ELF-1 (cell line): ENCODE results near the gene RSRP1.

Experiments
- DNase-seq: peaks from one replicate; pipeline ENCODE4 v3.0.0-alpha.2; 2016; ENCODE audit warnings: low read depth, low spot score

RSRP1 gene

DNA sequence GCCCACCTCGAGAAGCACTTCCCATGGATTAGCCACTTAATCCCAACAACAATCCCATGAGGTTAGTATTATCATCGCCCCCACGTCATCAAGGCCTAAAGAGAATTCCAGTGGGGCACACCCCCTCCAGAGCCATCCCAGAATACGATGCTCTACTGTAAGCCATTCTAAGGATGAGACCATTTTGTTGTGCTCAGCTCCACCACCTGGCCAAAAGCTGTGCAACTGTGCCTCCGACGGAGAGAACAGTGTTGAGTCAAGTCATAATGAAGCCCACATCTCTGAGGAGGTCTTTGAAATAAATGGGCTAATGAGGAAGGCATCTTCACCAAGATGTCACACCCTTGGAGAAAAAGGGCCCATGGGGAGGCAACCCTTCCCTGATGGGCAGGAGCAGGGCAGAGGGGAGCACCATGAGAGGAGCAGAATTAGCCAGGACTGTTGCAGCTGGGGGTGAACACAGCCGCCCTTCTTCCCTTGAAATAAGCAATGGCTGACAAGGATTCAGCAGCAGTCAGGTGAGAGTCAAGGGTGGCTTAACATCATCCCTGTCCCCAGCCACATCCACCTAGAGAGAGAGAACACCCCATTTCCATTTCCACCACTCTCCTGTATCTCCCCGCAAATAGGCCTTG is 29.5 kb downstream of the RSRP1 start:
- DNase-seq: no peak

DNA sequence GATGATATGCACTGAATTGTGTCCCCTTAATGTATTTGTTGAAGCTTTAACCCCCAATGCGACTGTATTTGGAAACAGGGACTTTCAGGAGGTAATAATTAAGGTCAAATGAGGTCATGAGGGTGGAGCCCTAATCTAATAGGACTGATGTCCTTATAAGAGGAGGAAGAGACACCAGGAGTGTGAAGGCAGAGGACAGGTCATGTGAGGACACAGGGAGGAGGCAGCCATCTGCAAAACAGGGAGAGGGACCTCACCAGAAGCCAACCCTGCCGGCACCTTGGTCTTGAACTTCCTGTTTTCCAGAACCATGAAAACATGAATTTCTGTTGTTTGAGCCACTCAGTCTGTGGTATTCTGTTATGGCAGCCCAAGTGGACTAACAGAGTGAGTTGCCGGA is 30.2 kb downstream of the RSRP1 start:
- no peak for DNase-seq

DNA sequence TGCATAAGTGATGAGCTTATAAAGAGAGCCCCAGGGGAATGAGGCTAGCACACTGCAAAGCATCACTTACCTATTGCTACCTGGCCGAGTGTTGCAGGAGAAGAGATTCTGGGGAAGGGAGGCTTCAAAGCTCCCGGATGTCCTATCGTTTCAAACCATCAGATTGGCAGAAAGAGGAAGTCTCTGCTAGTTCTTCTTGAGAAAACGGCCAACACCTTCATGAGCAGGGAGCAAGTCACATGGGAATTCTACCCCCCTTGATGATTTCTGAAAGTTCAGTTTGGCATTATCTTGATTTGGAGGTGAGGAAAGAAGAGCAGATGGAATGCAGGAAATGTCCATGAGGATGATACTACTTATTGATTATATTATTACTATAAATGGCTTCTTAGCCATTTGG is 31.1 kb downstream of the RSRP1 start:
- no peak for DNase-seq

DNA sequence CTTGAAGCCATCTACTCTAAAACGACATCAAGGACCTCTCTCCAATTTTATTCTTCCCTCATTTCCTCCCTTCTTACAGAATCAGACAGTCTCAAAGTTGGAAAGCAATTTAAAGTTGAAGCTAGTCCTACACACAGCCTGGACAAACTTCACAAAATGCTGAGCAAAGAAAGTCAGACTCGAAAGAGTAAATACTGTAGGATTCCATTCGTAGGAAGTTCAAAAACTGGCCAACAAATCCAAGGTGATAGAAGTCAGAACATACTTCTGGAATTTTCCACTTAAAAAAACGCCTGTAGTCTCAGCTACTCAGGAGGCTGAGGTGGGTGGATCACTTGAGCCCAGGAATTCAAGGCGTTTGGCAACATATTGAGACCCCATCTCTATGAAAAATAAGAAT is 34.5 kb downstream of the RSRP1 start:
- no peak for DNase-seq

DNA sequence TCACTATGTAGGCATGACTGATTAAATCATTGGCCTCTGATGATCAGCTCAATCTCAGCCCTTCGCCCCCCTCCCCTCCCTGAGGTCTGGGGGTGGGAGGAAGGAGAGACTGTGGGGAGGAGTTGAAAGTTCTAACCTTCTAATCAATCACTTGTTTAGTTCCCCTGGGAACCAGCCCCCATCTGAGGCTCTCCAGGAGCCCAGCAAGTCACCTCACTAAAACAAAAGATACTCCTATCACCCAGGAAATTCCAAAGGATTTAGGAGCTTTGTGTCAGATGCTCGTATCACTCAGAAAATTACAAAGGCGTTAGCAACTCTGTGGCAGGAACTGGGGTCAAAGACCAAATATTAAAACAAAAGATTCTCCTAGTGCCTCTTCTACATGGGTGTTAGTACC is 36.5 kb downstream of the RSRP1 start:
- no peak for DNase-seq

DNA sequence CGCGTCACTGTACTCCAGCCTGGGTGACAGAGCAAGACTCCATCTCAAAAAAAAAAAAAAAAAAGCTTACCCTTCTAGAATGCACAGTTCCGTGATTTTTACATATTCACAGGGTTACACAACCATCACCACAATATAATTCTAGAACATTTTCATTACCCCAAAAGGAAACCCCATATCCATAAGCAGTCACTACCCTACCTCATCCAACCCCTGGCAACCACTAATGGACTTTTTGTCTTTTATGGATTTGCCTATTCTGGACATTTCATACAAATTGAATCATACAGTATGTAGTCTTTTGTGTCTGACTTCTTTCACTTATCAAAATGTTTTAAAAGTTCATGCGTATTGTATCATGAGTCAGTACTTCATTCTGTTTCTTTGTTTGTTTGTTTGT is 37.7 kb downstream of the RSRP1 start:
- no peak for DNase-seq

DNA sequence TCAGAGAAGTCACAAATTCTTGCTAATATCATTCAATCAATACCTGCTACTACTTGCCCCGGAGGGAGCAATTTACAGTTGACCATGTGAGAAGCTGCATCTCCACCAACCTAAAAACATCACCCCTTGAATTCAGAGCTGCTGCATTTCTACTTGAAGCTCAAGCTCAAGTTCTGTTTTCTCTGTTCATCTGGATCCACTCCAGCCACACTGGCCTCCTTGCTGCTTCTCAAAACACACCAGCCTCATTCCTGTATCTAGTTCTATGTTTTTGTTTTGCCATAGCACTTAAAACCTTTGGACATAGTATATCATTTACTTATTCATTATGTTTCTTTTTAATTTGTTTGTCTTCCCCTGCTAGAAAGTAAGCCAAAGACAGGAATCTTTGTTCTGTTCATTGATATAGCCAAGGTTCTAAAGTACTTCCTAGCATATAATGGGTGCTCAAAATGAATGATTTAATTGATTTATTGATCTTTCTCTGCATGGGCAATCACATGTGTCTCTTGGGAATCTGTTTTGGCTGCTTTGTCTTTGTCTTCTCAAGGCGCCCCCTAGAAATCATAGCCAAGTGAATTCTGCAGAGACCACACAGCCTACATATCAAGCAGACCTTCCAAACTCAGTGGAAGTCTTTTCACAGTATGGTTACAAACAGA is 38.6 kb downstream of the RSRP1 start:
- no peak for DNase-seq

DNA sequence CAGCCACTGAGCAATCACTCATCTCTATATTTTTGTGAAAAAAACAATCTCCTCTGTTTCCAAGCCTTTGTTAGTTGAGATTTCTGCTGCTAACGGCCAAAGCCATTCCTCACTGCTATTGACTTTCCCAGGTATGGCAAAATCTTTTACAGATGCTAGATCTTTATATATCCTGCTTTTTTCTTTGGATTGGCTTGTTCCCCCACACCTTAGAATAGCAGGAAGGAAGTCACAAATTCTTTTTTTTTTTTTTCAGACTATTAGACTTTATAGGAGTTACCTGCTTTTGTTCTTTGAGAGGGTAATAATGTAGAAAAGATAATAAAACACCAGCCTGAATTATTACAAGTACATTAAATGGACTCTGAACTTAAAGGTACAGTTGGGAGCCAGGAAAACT is 39.2 kb downstream of the RSRP1 start:
- no peak for DNase-seq

DNA sequence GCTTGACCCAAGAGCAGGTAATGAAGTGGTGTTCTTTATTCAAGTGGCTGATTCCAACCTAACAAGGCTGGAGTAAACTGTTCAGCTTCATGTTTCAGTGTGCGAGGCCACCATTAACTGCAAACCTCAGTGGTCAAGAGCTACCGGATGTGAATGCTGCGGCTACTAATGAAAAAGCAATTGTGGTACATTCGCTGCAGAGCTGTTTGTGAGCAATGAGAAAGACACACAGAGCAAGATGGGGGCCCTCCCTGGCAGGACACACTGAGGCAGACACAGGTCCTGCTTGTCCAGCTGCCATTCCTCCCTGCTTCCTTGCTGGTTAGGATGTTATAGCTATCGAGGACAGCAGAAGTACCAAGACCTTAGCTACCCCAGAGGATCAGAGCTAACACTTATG is 41.1 kb downstream of the RSRP1 start:
- DNase-seq: no peak

DNA sequence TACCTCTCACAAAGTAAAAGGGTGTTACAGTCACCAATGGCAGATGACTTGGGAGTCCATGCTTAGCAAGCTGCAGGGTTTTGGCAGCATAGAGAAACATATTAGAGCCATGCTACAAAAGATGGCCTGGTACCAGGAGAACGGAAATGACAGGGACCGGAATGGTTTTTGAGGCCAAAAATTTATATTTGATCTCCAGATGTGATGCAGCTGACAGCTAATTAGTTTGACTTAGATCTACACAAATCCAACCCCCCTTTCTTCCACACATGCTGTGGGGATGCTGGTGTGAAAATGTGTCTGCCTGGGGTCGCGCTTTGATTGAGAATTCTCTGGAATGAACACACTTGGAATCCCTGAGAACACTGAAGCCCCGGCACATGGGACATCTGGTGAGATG is 41.5 kb downstream of the RSRP1 start:
- DNase-seq: no peak

DNA sequence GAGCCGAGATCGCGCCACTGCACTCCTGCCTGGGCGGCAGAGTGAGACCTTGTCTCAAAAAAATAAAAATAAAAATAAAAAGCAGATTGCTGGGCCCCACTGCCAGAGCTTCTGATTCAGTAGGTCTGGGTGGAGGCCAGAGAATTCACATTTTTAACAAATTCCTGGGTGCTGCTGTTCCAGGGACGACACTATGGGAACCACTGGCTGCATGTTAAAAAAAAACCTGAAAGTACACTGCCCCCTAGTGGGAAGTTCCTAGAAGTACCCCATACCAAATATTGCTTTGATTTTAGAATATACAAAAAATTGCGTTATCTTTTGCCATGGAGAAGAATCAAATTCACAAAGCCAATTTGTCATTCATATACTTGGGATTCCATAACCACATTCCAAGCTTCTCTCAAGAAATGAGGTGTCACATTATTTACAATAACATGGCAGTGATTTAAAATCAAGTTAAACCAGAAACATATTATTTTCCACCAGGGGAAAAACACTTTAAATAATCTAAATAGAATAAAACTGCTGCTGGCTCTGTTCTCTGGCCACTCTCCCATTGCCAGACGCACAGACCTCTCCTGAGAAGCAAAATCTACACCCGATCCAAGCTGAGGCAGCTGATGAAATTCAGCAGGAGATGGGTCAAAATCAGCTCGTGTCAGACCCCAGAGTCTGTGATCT is 42.3 kb downstream of the RSRP1 start:
- DNase-seq: peak; percentile 55

DNA sequence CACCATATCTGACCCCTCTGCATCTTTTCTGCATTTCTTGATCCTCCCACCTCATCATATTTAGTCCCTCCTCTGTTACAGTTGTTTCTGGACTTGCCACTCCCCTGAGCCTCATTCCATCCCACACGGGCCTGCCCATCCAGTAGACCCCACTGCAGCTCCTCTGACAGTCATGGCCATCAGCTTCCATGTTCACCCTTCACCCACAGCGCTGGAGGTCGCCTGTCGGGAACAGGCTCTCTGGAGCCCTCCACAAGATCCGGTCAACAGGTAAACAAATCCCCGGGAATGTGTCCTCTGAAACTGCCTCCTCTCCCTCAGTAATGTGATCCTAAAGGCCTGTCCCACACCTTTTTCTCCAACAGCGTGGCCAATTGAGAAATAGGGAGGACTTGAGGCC is 46.2 kb downstream of the RSRP1 start:
- no peak for DNase-seq

DNA sequence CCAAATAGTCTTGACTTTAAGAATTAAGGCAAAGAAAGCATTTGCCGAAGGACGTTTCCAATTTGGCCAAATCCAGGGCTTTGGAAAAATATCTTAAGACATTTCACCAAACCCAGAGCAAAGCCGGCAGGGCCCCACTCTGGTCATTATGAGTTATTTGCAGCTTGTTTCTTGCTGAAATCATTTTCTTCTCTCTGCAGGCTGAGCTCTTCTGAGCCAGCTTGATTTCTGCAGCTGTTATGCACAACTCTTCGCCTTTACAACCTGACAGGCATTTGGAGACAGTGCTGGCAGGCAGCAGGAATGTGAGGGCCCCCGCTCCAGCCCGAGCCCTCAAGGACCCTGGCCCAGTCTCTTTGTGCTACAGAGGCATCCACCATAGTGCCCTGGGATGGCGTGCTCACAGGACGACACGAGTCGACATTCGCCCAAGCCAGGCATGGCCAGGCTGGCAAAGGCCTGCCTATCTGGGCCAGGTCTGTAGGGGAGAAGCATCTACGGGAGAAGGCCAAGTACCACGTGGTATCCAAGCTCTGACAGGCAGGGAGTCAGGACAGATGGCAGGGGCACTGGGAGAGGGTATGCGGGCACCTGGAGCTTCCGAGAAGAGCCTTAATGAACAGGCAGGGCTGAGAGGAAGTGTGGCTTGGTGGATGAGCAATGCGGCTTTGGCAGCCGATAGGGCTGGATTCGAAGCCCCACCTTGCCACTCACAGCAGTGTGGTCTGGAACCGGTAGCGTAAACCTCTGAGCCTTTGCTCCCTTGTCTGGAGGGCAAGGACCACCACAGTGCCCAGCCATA is 47.2 kb downstream of the RSRP1 start:
- no peak for DNase-seq

DNA sequence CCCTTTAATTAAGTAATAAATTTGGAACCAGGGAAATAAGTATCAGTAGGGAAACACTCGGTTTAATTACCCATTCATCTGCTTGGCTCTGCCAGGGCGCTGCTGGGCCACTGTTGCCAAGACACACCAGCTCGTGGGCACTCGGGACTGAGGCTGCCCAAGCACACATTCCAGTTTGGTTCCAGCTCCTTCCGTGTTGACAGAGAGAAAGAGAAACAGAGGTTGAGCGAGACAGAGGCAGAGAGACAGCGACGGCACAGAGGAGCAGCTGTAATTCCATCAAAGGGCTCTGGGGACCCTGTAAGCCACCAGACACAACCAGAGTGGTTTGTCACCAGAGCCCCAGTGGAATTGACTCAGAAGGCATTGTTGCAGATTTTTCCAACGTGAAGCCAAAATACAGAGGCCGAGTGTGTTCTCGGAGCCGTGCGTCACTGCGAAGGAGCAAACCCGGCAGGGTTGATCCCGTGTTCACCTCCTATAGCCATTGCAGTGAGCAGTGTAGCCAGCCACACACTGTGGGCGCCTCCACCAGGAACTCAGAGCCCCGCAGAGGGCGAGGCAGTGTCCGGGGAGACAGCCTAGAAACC is 48.5 kb downstream of the RSRP1 start:
- DNase-seq: no peak

DNA sequence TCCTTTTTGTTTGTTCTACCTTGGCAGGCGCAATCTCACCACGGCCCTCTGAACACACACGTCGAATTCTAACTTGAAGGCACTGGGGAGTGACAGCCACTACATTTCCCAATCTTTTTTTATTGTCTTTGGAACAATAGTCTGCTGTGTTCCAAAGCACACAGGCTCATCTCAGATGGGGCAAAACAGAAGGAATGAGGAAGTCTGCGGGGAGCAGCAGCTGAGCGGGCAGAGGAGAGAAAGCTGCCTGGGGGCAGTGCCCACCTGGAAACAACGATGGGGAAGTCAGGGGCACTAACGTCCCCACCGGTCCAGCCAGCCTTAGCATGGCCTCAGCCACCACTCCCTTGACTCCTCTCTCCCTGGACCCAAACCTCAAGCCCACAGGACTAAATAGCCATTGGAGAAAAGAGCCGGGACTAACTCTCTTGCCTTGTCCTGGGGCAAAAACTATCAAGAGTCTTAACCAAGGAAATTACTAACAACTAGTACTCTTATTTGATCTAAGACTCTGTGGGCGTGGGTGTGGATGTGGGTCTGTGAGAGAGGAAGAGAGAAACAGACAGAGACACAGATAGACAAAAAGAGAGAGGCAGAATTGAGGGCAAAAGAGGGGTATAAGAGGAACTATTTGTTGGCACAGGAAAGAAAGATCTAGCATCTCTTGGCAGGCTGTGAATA is 49.1 kb downstream of the RSRP1 start:
- no peak for DNase-seq

DNA sequence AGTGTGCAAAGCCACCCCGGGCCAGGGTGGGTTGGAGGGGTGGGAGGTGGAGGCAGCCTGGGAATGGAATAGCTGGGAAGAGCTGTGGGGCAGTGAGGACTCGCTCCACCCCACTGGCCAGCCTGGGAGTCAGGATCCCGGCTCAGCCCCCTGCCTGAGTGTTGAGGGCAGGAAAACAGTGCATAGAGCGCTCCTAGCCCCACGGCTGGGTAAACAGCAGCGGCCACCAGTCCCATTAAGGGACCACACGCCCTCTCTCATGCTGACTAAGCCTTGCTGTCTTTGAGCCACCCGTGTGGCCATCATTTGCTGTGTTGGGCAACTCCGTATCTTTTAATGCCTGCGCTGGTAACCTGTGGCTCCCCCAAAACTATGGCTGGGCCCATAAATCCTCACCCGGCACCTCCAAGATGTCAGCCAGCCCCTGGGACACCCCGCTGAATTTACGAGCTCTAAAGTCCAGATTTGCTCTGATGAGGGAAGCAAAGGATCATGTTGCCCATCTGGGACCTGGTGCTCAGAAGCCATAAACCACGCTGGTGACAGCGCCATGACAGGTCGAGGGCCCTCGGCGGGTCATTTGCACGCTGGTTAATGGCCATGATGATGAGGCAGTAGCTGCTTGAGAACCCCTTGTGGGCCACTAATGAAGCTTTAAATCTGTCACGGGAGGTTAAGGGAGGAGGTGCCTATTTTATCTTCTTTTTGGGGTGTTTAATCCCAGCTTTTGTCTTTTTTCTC is 49.8 kb downstream of the RSRP1 start:
- no peak for DNase-seq

DNA sequence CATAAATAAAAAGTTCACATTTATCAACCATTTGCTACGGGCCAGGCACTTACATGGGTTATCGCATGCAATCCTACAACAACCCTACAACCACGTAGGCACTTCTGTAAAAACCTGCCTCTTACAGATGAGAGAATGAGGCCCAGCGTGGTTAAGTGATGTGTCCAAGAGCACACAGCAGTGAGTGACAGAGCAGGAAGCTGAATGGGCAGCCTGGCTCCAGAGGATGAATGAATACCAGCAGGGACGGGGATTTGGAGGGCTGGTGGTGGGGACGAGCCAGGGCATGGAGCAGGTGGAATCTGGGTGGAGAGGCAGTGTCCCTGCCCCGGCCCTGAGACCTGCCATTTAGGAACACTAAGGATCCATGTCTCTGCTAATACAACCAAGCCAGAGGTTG is 50.4 kb downstream of the RSRP1 start:
- no peak for DNase-seq

DNA sequence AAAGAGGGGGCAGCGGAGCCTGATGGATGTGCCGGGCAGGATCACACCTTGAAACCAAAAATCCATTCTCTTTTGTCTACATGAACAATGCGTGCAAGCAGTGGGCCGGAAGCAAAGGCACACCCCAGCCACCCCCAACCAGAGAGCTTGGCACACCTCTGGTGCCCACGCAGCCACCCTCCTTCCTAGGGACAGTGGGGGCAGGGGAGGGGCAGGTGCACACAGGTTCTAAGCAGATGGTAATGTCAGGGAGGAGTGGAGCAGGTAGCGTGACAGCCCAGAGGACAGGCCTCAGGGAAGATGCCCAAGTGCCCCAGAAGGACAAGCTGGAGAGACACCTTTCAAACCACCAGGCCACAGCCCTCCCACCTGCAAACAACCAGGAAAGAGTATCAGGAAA is 51.4 kb downstream of the RSRP1 start:
- no peak for DNase-seq

DNA sequence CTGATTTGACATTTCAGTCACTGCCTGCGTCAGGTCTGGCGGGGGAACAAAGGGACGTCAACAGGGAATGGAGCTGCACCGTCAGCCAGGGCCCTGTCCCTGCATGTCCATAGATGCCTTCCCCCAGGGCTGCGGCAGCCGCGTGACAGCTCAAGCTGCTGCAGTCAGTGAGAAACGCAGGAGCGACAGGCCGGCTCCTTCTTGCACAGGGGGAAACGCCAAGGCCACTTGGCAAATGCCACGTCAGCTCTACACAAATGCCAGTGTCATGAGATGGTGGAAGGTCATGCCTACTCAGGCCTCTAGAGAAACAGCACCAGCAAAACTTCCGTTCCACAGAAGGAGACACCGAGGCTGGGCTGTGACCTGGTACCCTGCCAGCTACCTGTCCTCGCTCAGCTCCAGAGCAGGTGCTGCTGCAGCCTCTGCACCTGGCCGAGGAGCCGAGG is 52.7 kb downstream of the RSRP1 start:
- no peak for DNase-seq

DNA sequence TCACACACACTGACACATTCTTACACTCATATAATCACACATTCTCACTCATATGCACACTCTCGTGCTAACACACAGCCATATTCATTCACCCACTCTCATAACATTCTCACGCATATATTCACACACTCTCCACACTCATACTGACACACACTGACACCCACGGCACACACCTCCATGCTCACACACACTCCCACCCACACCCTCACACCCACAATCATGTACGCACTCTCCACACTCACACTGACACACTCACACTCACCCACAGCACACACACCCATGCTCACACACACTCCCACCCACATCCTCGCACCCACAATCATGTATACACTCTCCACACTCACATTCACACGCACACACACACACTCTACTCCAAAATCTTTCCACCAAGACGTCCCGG is 53.2 kb downstream of the RSRP1 start:
- DNase-seq: no peak

DNA sequence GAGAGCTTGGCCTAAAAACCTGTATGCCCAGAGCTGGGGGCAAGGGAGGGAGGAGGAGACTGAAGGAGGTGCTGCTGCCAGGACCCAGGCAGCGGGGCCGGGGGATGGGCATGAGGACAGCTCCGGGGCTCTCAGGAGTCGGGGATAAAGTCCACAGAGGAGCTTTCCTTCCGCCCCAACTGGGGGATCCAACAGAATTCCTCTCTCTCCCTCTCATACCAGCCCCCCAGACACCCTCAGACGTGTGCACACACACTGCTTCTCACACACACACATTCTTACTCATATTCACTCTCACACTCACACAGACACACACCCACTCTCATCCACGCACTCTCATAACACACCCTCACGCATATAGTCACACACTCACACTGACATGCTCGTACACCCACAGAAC is 54.0 kb downstream of the RSRP1 start:
- no peak for DNase-seq
